ENCODE measurements around the gene ERFL. TPM values are rescaled to one million over a fixed set of nuclear protein-coding genes. Genes with fewer than 3 reads are reported as not detected.

ERFL gene
- total RNA-seq, 2 experiments from 2014 or later, result 1.7 to 1.9 TPM

DNA sequence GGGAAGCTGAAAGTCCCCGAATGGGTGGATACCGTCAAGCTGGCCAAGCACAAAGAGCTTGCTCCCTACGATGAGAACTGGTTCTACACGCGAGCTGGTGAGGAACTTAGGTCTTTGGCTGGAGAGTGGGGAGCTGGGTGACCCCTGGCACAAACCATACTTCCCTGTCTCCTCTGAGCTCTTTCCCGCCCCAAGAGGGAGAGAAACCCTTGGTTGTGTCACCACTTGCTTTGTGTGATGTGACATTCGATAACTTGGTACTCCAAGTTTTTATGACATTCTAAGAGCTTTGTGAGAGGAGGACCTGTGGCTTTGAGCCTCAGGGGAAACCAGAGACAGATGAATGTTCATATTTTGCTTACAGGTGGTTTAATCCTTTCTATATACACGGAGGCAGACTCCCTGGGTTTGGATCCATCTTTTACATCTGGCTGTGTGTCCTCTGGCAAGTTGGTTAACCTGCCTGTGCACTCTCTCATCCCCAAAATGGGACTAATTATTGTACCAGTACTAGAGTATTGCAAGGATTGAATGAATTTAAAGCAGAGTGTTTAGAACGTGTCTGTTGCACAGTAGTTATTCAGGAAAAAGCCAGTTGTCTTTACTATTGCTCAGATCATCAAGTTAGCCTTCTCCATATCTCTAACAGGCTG is 67.0 kb downstream of the ERFL start:
- H3K4me3 Mint-ChIP-seq, result peak overlapping the region; percentile 86
- DNase-seq, result no peak
- H3K9me3 Mint-ChIP-seq (ENCODE audit: low read depth), result no peaks in the 10 kb centered on the region
- intact Hi-C loops (cut with DNase I, micrococcal nuclease), result loop anchor here (2.0 to 5.0 kb wide), 3 partner anchors 26 to 1064 kb away; partner anchors contain the start of genes EGLN2 (in 1 of the 2) and TGFB1 (in 1 of the 2)
- no peaks in the 10 kb centered on the region for H3K27me3 Mint-ChIP-seq
- no peak for ATAC-seq
- peaks cover 55% of the 10 kb centered on the region for H3K4me1 Mint-ChIP-seq
- POLR2A ChIA-PET, result interaction anchor here (1.3 to 2.9 kb wide), 4 partner anchors 10 to 381 kb away, joined by 4 to 40 read pairs (median 10); partner anchors contain the start of genes GSK3A and RABAC1
- H3K36me3 Mint-ChIP-seq (ENCODE audit: low read depth), result peaks cover 52% of the 10 kb centered on the region
- H3K27ac Mint-ChIP-seq, result peak overlapping the region; percentile 93
- CTCF ChIA-PET, result interaction anchor here (0.6 to 2.9 kb wide), 7 partner anchors 11 to 330 kb away, joined by 3 to 14 read pairs (median 6); partner anchors contain the start of gene RABAC1

DNA sequence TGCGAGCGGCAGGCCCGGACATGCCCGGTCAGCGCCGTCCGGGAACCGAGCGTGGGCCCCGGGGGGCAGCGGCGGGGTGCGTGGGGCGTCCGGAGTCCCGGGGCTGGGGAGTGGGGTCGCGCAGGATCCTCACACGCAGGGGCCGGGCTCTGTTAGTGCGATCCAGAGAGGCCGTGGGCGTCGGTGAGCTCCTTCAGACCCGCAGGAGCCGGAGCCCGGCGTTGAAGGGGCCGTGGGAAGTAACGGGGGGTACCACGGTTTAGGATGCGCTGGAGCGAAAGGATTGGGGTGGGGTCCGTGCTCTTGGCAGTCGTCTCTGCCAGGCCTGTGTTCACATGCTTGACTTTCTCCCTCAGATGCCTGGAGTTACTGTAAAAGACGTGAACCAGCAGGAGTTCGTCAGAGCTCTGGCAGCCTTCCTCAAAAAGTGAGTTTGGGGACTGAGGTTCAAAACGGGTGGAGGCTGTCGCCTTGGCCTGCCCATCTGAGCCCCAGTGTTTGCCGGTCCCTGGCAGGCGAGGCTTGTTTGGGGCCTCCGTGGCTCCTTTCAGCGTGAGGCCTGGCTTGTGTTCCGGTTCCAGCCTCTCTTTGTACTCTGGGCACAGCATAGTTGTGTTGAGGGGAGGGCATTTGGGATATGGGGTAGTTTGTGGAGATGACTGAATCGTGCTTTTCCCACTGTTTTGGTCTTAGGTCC is 67.7 kb downstream of the ERFL start:
- intact Hi-C loops (cut with DNase I, micrococcal nuclease), result loop anchor here (1.0 to 5.0 kb wide), 9 partner anchors 11 to 1063 kb away; partner anchors contain the start of genes CIC (in 1 of the 2), EGLN2 (in 1 of the 2), GSK3A (in 1 of the 2) and TGFB1 (in 1 of the 2)
- no peak for DNase-seq
- CTCF ChIA-PET, result interaction anchor here (0.6 to 2.9 kb wide), 13 partner anchors 8 to 384 kb away, joined by 3 to 14 read pairs (median 5); partner anchors contain the start of gene RABAC1
- Mint-ChIP-seq H3K4me1 (peaks cover 52% of the 10 kb centered on the region), H3K27me3 (no peaks in the 10 kb centered on the region), H3K36me3 (ENCODE audit: low read depth) (peaks cover 50% of the 10 kb centered on the region), H3K27ac (peak overlapping the region; percentile 93), H3K9me3 (ENCODE audit: low read depth) (no peaks in the 10 kb centered on the region), H3K4me3 (peak overlapping the region; percentile 86)
- no peak for ATAC-seq
- POLR2A ChIA-PET, result interaction anchor here (0.6 to 2.9 kb wide), 10 partner anchors 8 to 382 kb away, joined by 3 to 40 read pairs (median 4); partner anchors contain the start of genes GSK3A, RABAC1 and ZNF574

DNA sequence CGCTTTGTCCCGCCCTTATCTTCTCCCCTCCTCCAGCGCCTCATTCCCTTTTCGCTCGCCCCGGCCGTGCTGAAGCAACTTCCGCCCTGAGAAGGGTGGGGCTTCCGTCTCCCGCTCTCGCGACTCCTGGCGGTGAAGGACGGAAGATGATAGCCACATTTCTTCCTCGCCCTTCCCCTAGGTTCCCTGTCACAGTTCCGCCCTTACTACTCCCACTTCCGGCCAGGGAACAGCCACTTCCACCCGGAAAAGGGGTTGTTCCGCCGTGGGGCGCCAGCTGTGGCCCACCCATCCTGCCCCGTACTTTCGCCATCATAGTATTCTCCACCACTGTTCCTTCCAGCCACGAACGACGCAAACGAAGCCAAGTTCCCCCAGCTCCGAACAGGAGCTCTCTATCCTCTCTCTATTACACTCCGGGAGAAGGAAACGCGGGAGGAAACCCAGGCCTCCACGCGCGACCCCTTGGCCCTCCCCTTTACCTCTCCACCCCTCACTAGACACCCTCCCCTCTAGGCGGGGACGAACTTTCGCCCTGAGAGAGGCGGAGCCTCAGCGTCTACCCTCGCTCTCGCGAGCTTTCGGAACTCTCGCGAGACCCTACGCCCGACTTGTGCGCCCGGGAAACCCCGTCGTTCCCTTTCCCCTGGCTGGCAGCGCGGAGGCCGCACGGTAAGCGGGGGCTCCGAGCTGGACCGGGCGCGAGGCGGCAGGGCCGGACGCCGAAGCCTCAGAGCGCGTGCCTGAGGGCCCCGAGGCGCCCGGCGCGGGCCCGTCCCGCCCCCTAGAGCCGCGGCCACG is 68.4 kb downstream of the ERFL start, which contains the start of gene RPS19:
Gene RPS19 (plus strand): TSS at position 638 of the 801 bp plus-strand sequence. CDS start 520 bp downstream, outside the sequence.
- no peaks in the 10 kb centered on the region for H3K27me3 Mint-ChIP-seq
- peak; percentile 89 for ATAC-seq
- peak within 1 kb of the TSS; percentile 86 for H3K4me3 Mint-ChIP-seq
- H3K9me3 Mint-ChIP-seq (ENCODE audit: low read depth), result no peaks in the 10 kb centered on the region
- DNase-seq, result peak; percentile 99
- H3K27ac Mint-ChIP-seq, result peak within 1 kb of the TSS; percentile 98
- H3K4me1 Mint-ChIP-seq, result peaks cover 46% of the 10 kb centered on the region
- CTCF ChIA-PET, result interaction anchor here (0.6 to 2.9 kb wide), 17 partner anchors 8 to 385 kb away, joined by 3 to 14 read pairs (median 5); partner anchors contain the start of gene RABAC1
- intact Hi-C loops (cut with DNase I, micrococcal nuclease), result loop anchor here (1.0 to 5.0 kb wide), 18 partner anchors 11 to 1063 kb away; partner anchors contain the start of genes RABAC1 (in 2 of the 2), B9D2 (in 1 of the 2), BCKDHA (in 1 of the 2) and CIC (in 1 of the 2)
- POLR2A ChIA-PET, result interaction anchor here (0.6 to 2.9 kb wide), 16 partner anchors 9 to 668 kb away, joined by 3 to 40 read pairs (median 4); partner anchors contain the start of genes GSK3A, RABAC1 and ZNF574
- peaks cover 43% of the 10 kb centered on the region for H3K36me3 Mint-ChIP-seq (ENCODE audit: low read depth)

GRCh38 chr19:41859213-41859617 is 69.0 kb downstream of the ERFL start:
- POLR2A ChIA-PET, result interaction anchor here (0.6 to 2.9 kb wide), 8 partner anchors 12 to 669 kb away, joined by 3 to 40 read pairs (median 4); partner anchors contain the start of gene RABAC1

More at GRCh38 chr19:41859213-41859617, 69.0 kb downstream of the ERFL start:
- peaks cover 2% of the 10 kb centered on the region for H3K27me3 Mint-ChIP-seq
- peaks cover 40% of the 10 kb centered on the region for H3K4me1 Mint-ChIP-seq
- intact Hi-C loops (cut with DNase I, micrococcal nuclease), result loop anchor here (1.0 kb wide), 9 partner anchors 25 to 495 kb away; partner anchors contain the start of genes RABAC1 (in 2 of the 2), B9D2 (in 1 of the 2), BCKDHA (in 1 of the 2) and DMAC2 (in 1 of the 2)
- H3K36me3 Mint-ChIP-seq (ENCODE audit: low read depth), result peaks cover 37% of the 10 kb centered on the region
- ATAC-seq (no peak), DNase-seq (no peak)
- peak overlapping the region; percentile 98 for H3K27ac Mint-ChIP-seq
- peak overlapping the region; percentile 86 for H3K4me3 Mint-ChIP-seq
- H3K9me3 Mint-ChIP-seq (ENCODE audit: low read depth), result no peaks in the 10 kb centered on the region
- CTCF ChIA-PET, result interaction anchor here (0.7 to 2.9 kb wide), 15 partner anchors 9 to 386 kb away, joined by 3 to 14 read pairs (median 5); partner anchors contain the start of genes LYPD4 and RABAC1

Small RNAs within 50 kb of the gene (microRNA-seq; reads per million reads assigned to microRNA genes)
- gene MIR6797 (ENCODE audit: borderline replicate concordance), result 3.2 reads per million

Other genes with a start within 250 kb of the ERFL start
- not detected for gene CEACAM7, start 240.2 kb downstream of the ERFL start, total RNA-seq
- not detected for gene CEACAM5, start 219.8 kb downstream of the ERFL start, total RNA-seq
- gene CEACAM6, start 172.9 kb downstream of the ERFL start, total RNA-seq, result not detected
- not detected for gene CEACAM3, start 131.9 kb downstream of the ERFL start, total RNA-seq
- not detected for gene LYPD4, start 83.8 kb downstream of the ERFL start, total RNA-seq
- not detected for gene DMRTC2, start 83.4 kb downstream of the ERFL start, total RNA-seq
- gene RPS19, start 68.2 kb downstream of the ERFL start, total RNA-seq, result 1,000 to 10,000 TPM; 2,342 to 3,204 TPM
- gene CD79A, start 51.2 kb downstream of the ERFL start, total RNA-seq, result 1 to 10 TPM; 4.0 to 4.1 TPM
- 100 to 1,000 TPM; 231 to 276 TPM for gene ARHGEF1, start 45.3 kb downstream of the ERFL start, total RNA-seq
- 10 to 100 TPM; 35.3 to 49.7 TPM for gene RABAC1, start 30.9 kb upstream of the ERFL start, total RNA-seq
- 1 to 10 TPM; 1.8 TPM for gene ATP1A3, start 65.8 kb upstream of the ERFL start, total RNA-seq
- gene GRIK5, start 141.8 kb upstream of the ERFL start, total RNA-seq, result 1 to 10 TPM; 1.6 to 1.7 TPM
- gene ZNF574, start 147.7 kb upstream of the ERFL start, total RNA-seq, result 10 to 100 TPM; 10.7 to 14.8 TPM
- 10 to 100 TPM; 43.6 to 62.8 TPM for gene POU2F2, start 204.0 kb upstream of the ERFL start, total RNA-seq